ENCODE results near the gene ZNF43. TPM values are rescaled to one million over a fixed set of nuclear protein-coding genes. Genes with fewer than 3 reads are reported as not detected.
"Not testable (repeated sequence)": the region's sequence is repeated elsewhere in the genome, so short reads cannot be mapped to it uniquely, and the experiment has no call there.

The ZNF43 gene
- polyA plus RNA-seq, 1 donor: 14.7 TPM

- DNase-seq: not testable (repeated sequence)
Observed at GRCh38 chr19:21808400-21809000, 27.5 kb downstream of the ZNF43 start.

GRCh38 chr19:21789466-21790085 is 46.4 kb downstream of the ZNF43 start:
- DNase-seq: no peak

GRCh38 chr19:21786936-21787335 is 49.0 kb downstream of the ZNF43 start:
- no peak for DNase-seq

GRCh38 chr19:21775792-21776191 is 60.2 kb downstream of the ZNF43 start:
- DNase-seq: not testable (repeated sequence)

GRCh38 chr19:21767065-21767800 is 68.7 kb downstream of the ZNF43 start, which contains the start of gene ZNF100:
Gene ZNF100 (minus strand): TSS chr19:21767579. CDS start chr19:21767429, 150 bp downstream.
- peak; percentile 94 for DNase-seq

- not testable (repeated sequence) for DNase-seq
Observed at GRCh38 chr19:21766705-21767064, 69.3 kb downstream of the ZNF43 start.

GRCh38 chr19:21765151-21765550 is 70.8 kb downstream of the ZNF43 start:
- DNase-seq: no peak

GRCh38 chr19:21761547-21761946 is 74.4 kb downstream of the ZNF43 start:
- not testable (repeated sequence) for DNase-seq

- no peak for DNase-seq
Observed at GRCh38 chr19:21758296-21758695, 77.7 kb downstream of the ZNF43 start.

GRCh38 chr19:21755555-21755954 is 80.4 kb downstream of the ZNF43 start:
- DNase-seq: not testable (repeated sequence)

Other genes with a start within 250 kb of the ZNF43 start
- 6.1 TPM for gene ZNF100, start 68.6 kb downstream of the ZNF43 start, polyA plus RNA-seq (ENCODE audit: insufficient read length)
- 0.70 TPM for gene ZNF208, start 174.8 kb upstream of the ZNF43 start, polyA plus RNA-seq (ENCODE audit: insufficient read length)
- 0.96 TPM for gene ZNF257, start 216.3 kb upstream of the ZNF43 start, polyA plus RNA-seq (ENCODE audit: insufficient read length)